K562 (cell line): ENCODE measurements around the gene PDZK1IP1. TPM values are rescaled to one million over a fixed set of nuclear protein-coding genes. Genes with fewer than 3 reads are reported as not detected.
A peak's percentile ranks its signal among the peaks of the same experiment; 100 is the strongest.

Experiments used
- ATF2 ChIP-seq: sonication (generic); formaldehyde crosslinking; IDR thresholded peaks from 2 replicates; pipeline ENCODE4 v1.8.1; 2022; ENCODE audit warnings: missing genetic modification reagents
- CC2D1A ChIP-seq: fragments of 450-650 bp; IDR thresholded peaks from 2 replicates; pipeline ENCODE4 v1.6.1; 2017; ENCODE audit warnings: mild to moderate bottlenecking
- CREB1 ChIP-seq, 2 experiments: sonication (generic) in 1 of 2; formaldehyde crosslinking in 1 of 2; IDR thresholded peaks; 2 replicates each; pipeline versions ENCODE4 v1.6.1 to v1.8.0; 2012 to 2022; ENCODE audit warnings: inconsistent platforms in 1 of 2, mild to moderate bottlenecking in 1 of 2, missing genetic modification reagents in 1 of 2, moderate library complexity in 1 of 2
- DMBX1 ChIP-seq: fragments of 250-450 bp; sonication (Bioruptor Pico); IDR thresholded peaks from 2 replicates; pipeline ENCODE4 v1.8.0; 2022; ENCODE audit warnings: inconsistent platforms, mild to moderate bottlenecking, moderate library complexity, borderline replicate concordance
- ILF3 ChIP-seq: fragments of 450-650 bp; IDR thresholded peaks from 2 replicates; pipeline ENCODE4 v1.6.1; 2018; ENCODE audit warnings: antibody characterized with exemption, mild to moderate bottlenecking, moderate library complexity, borderline replicate concordance
- LARP7 ChIP-seq: fragments of 450-650 bp; IDR thresholded peaks from 2 replicates; pipeline ENCODE4 v1.6.1; 2016
- MNT ChIP-seq, 2 experiments: fragments of 450-650 bp; conservative IDR thresholded peaks; 2 replicates each; pipeline ENCODE4 v1.6.1; 2017; ENCODE audit warnings: mild to moderate bottlenecking in 2 of 2, moderate library complexity in 2 of 2
- RFX5 ChIP-seq: IDR thresholded peaks from 2 replicates; pipeline ENCODE4 v1.6.1; 2011; ENCODE audit warnings: low read depth, mild to moderate bottlenecking, improper control_type of control experiment, low read length
- SMAD1 ChIP-seq: fragments of 150-350 bp; IDR thresholded peaks from 2 replicates; pipeline ENCODE4 v1.6.1; 2014; ENCODE audit warnings: low read length, low read depth; ENCODE audit not compliant: partially characterized antibody
- TOE1 ChIP-seq, 2 experiments: fragments of 450-650 bp in 1 of 2; sonication (generic) in 1 of 2; formaldehyde crosslinking in 1 of 2; IDR thresholded peaks; 2 replicates each; pipeline versions ENCODE4 v1.7.1 to v1.8.0; 2016 to 2022; ENCODE audit warnings: borderline replicate concordance in 2 of 2, mild to moderate bottlenecking in 2 of 2, antibody characterized with exemption in 1 of 2, inconsistent platforms in 1 of 2, low read depth in 1 of 2, missing genetic modification reagents in 1 of 2, moderate library complexity in 1 of 2
- ZBTB17 ChIP-seq: fragments of 450-650 bp; formaldehyde crosslinking; IDR thresholded peaks from 2 replicates; pipeline ENCODE4 v1.4.0; 2020; ENCODE audit warnings: mild to moderate bottlenecking
- ZBTB40 ChIP-seq, 2 experiments: fragments of 450-650 bp in 1 of 2; sonication (generic) in 1 of 2; formaldehyde crosslinking in 1 of 2; IDR thresholded peaks; 2 replicates each; pipeline versions ENCODE4 v1.7.1 to v1.9.0; 2016 to 2022; ENCODE audit warnings: inconsistent platforms in 1 of 2, mild to moderate bottlenecking in 1 of 2, missing genetic modification reagents in 1 of 2
- ZFP1 ChIP-seq: fragments of 450-650 bp; formaldehyde crosslinking; IDR thresholded peaks from 2 replicates; pipeline ENCODE4 v1.4.0; 2020; ENCODE audit warnings: mild to moderate bottlenecking, mixed read lengths
- ZNF174 ChIP-seq: fragments of 250-450 bp; sonication (Bioruptor Pico); IDR thresholded peaks from 2 replicates; pipeline ENCODE4 v1.4.0; 2020; ENCODE audit warnings: mild to moderate bottlenecking
- polyA plus RNA-seq, 8 experiments: library from polyadenylated mRNA; depleted of rRNA in 4 of 8; stranded (reverse) in 5 of 8; unstranded in 3 of 8; fragments of >200 nt; fragmentation: Nextera tagmentation in 2 of 8; fragmentation: Illumina TruSeq in 1 of 8; extraction: Ambion mirVana in 2 of 8; extraction: Trizol in 1 of 8; gene quantifications; 2 replicates each; pipeline versions ENCODE4 v1.2.1 to v1.2.3, GENCODE V29; 2011 to 2014; ENCODE audit warnings: inconsistent platforms in 1 of 8, missing spikeins in 1 of 8
- total RNA-seq, 7 experiments: library from RNA; depleted of rRNA in 6 of 7; stranded (reverse); fragments of >200 nt in 6 of 7; fragmentation: Illumina TruSeq in 2 of 7; extraction: Trizol in 2 of 7; gene quantifications; 2 replicates each; pipeline versions ENCODE4 v1.2.1 to v1.2.3, GENCODE V29; 2011 to 2021; ENCODE audit warnings: low replicate concordance in 1 of 7

PDZK1IP1 gene
- total and polyA plus RNA-seq, 9 of the 15 experiments (the other 6 are each of a cell fraction or from before 2014, with no cell fraction given) = 0.17 to 0.68 (median 0.53) TPM; not detected in 2

- TF ChIP-seq ILF3 (0 out of 2 replicates have a peak, but pooled peaks have one; percentile 91), ZBTB40 (IDR thresholded peaks at IDR 0.05) (peak; percentile 66), ZBTB40 (CRISPR knock-in tag; IDR thresholded peaks at IDR 0.05) (no peak), MNT (conservative IDR thresholded peaks at IDR 0.05) (peak; percentile 48 to 84; a peak in 3 of 4 replicates), TOE1 (IDR thresholded peaks at IDR 0.05; ENCODE audit: borderline replicate concordance) (peak; percentile 78; the same call in 1 of the 2 replicates), TOE1 (CRISPR knock-in tag; IDR thresholded peaks at IDR 0.05; ENCODE audit: borderline replicate concordance, low read depth) (no peak), ATF2 (CRISPR knock-in tag) (no peak), ZNF174 (CRISPR knock-in tag) (no peak), CREB1 (IDR thresholded peaks at IDR 0.05) (peak; percentile 82), CREB1 (CRISPR knock-in tag; IDR thresholded peaks at IDR 0.05) (peak; percentile 73; the same call in 1 of the 2 replicates), DMBX1 (CRISPR knock-in tag) (peak; percentile 81; the same call in 1 of the 2 replicates), SMAD1 (peak; percentile 91), ZFP1 (CRISPR knock-in tag) (no peak), ZBTB17 (peak; percentile 50; the same call in 1 of the 2 replicates), LARP7 (peak; percentile 69), RFX5 (no peak), CC2D1A (peak; percentile 95)
These were observed 42.5 kb upstream of the PDZK1IP1 start, which contains the start of gene TAL1 (continued) for GRCh38 chr1:47232187-47232874.
